B cell (primary cell): ENCODE data around the gene E2F6. TPM values are rescaled to one million over a fixed set of nuclear protein-coding genes. Genes with fewer than 3 reads are reported as not detected.

ENCODE experiments used
- ATAC-seq: fragments of 200-7000 bp; cut with Tn5 transposase; one replicate; pipeline ENCODE4 v1.10.0; 2021; ENCODE audit warnings: low read depth, mild to moderate bottlenecking, moderate number of reproducible peaks, moderate library complexity
- CTCF ChIA-PET: fragments of 350-600 bp; sonication (Branson Sonifier 250); formaldehyde crosslinking; loops from one replicate; lab custom pipeline; 2021; ENCODE audit warnings: antibody characterized with exemption, inconsistent platforms; lab: Charles Lee
- POLR2A ChIA-PET: fragments of 350-600 bp; sonication (Branson Sonifier 250); formaldehyde crosslinking; loops from one replicate; lab custom pipeline; 2021; ENCODE audit warnings: antibody characterized with exemption; lab: Charles Lee
- DNase-seq: peaks from one replicate; pipeline ENCODE4 v3.0.0; 2013
- H2AFZ ChIP-seq: 2 replicates; pipeline ENCODE4 v1.6.1; 2012; ENCODE audit warnings: mild to moderate bottlenecking, low read depth, low read length; ENCODE audit not compliant: insufficient read depth, poor library complexity, severe bottlenecking
- H3K27ac ChIP-seq, 2 donors: 1 replicate in 1 of 2; 2 replicates in 1 of 2; pipeline ENCODE4 v1.5.1; 2012 to 2013; ENCODE audit warnings: low read length in 2 of 2, mild to moderate bottlenecking in 2 of 2, moderate library complexity in 1 of 2
- H3K27me3 ChIP-seq, 4 experiments: fragments of 200-600 bp in 1 of 4; sonication (generic) in 1 of 4; replicated peaks in 1 of 4; 1 replicate in 2 of 4; 2 replicates in 2 of 4; pipeline versions ENCODE4 v1.6.1 to v1.7.0; 2013 to 2016; ENCODE audit warnings: low read length in 3 of 4, mild to moderate bottlenecking in 2 of 4, mixed read lengths in 1 of 4, moderate library complexity in 1 of 4; ENCODE audit not compliant: insufficient read depth in 4 of 4, control insufficient read depth in 3 of 4; ENCODE audit errors: control extremely low read depth in 1 of 4
- H3K36me3 ChIP-seq, 2 experiments: replicated peaks in 1 of 2; 1 replicate in 1 of 2; 2 replicates in 1 of 2; pipeline versions ENCODE4 v1.6.1 to v1.7.1; 2013; ENCODE audit warnings: low read length in 1 of 2; ENCODE audit not compliant: insufficient read depth in 2 of 2, control insufficient read depth in 1 of 2; ENCODE audit errors: control extremely low read depth in 1 of 2, extremely low read depth in 1 of 2
- H3K4me1 ChIP-seq, 2 donors: fragments of 200-600 bp in 1 of 2; sonication (generic) in 1 of 2; 1 replicate in 1 of 2; 2 replicates in 1 of 2; pipeline versions ENCODE4 v1.5.1 to v1.6.1; 2013 to 2017; ENCODE audit warnings: low read length in 2 of 2; ENCODE audit not compliant: control insufficient read depth in 2 of 2, insufficient read depth in 2 of 2
- H3K4me2 ChIP-seq: replicated peaks from 2 replicates; pipeline ENCODE3; 2012; ENCODE audit warnings: mild to moderate bottlenecking, low read depth, low read length; ENCODE audit not compliant: poor library complexity, severe bottlenecking
- H3K4me3 ChIP-seq, 5 experiments: fragments of 200-600 bp in 1 of 5; sonication (generic) in 1 of 5; 1 replicate in 3 of 5; 2 replicates in 2 of 5; pipeline versions ENCODE4 v1.5.1 to v1.7.0; 2011 to 2016; ENCODE audit warnings: low read length in 4 of 5, mild to moderate bottlenecking in 4 of 5, low read depth in 2 of 5, control low read depth in 1 of 5, moderate library complexity in 1 of 5; ENCODE audit not compliant: insufficient read depth in 1 of 5; ENCODE audit errors: control extremely low read depth in 1 of 5, extremely low read depth in 1 of 5
- H3K79me2 ChIP-seq: fragments of 200-600 bp; sonication (generic); one replicate; pipeline ENCODE4 v1.6.0; 2016; ENCODE audit warnings: low read length; ENCODE audit not compliant: control insufficient read depth, insufficient read depth
- H3K9ac ChIP-seq: fragments of 200-600 bp; sonication (generic); 2 replicates; pipeline ENCODE4 v1.6.1; 2017; ENCODE audit warnings: mild to moderate bottlenecking, low read length, moderate library complexity
- H3K9me3 ChIP-seq, 3 donors: one replicate each; pipeline versions ENCODE4 v1.6.1 to v1.7.1; 2013; ENCODE audit warnings: low read length in 2 of 3; ENCODE audit not compliant: control insufficient read depth in 2 of 3, insufficient read depth in 1 of 3; ENCODE audit errors: control extremely low read depth in 1 of 3
- H4K20me1 ChIP-seq: 2 replicates; pipeline ENCODE4 v1.6.0; 2012; ENCODE audit warnings: mild to moderate bottlenecking, low read length; ENCODE audit not compliant: insufficient read depth, control insufficient read depth, poor library complexity, severe bottlenecking
- H3K27ac Mint-ChIP-seq: one replicate; pipeline ENCODE4 v1.8.0; 2021; ENCODE audit warnings: mixed read lengths
- H3K27me3 Mint-ChIP-seq: one replicate; pipeline ENCODE4 v1.8.0; 2021; ENCODE audit warnings: mixed read lengths
- H3K4me1 Mint-ChIP-seq: one replicate; pipeline ENCODE4 v1.8.0; 2021; ENCODE audit warnings: mixed read lengths
- H3K4me3 Mint-ChIP-seq: one replicate; pipeline ENCODE4 v1.8.0; 2021; ENCODE audit warnings: mixed read lengths
- H3K9me3 Mint-ChIP-seq: one replicate; pipeline ENCODE4 v1.8.0; 2022; ENCODE audit warnings: mixed read lengths; ENCODE audit not compliant: insufficient read depth
- EZH2 ChIP-seq: IDR thresholded peaks from 2 replicates; pipeline ENCODE4 v1.6.1; 2012; ENCODE audit warnings: borderline replicate concordance, low read depth, mild to moderate bottlenecking, moderate library complexity, low read length; ENCODE audit not compliant: insufficient read depth, poor library complexity, severe bottlenecking
- WGBS: methylation state at CpG from one replicate; pipeline ENCODE4 v1.1.5; 2013; ENCODE audit warnings: missing lambda C conversion rate; ENCODE audit not compliant: insufficient coverage; 5-methylcytosine and 5-hydroxymethylcytosine counted together
- intact Hi-C: fragments of 100-400 bp; cut with micrococcal nuclease; formaldehyde crosslinking; loops from one replicate; pipeline ENCODE4 v1.10.0; 2022
- polyA plus RNA-seq: library from polyadenylated mRNA; depleted of rRNA; stranded (reverse); fragments of >200 nt; gene quantifications from 2 replicates; pipeline ENCODE4 v1.2.3, GENCODE V29; 2012
- total RNA-seq, 2 donors: library from RNA; stranded (reverse); fragments of 120-200 nt in 1 of 2; gene quantifications; 1 replicate in 1 of 2; 2 replicates in 1 of 2; pipeline versions ENCODE4 v1.2.3 to v1.2.4, GENCODE V29; 2013 to 2022
- TF ChIP-seq, protein P1 (sequence below): fragments of 200-600 bp; IDR thresholded peaks from one replicate; pipeline ENCODE4 v1.8.0; 2022; ENCODE audit warnings: antibody characterized with exemption, mild to moderate bottlenecking

The E2F6 gene
- total and polyA plus RNA-seq, 2 donors (not counting 1 experiment from before 2014, with no cell fraction given) = 2.0 to 10.0 TPM

DNA sequence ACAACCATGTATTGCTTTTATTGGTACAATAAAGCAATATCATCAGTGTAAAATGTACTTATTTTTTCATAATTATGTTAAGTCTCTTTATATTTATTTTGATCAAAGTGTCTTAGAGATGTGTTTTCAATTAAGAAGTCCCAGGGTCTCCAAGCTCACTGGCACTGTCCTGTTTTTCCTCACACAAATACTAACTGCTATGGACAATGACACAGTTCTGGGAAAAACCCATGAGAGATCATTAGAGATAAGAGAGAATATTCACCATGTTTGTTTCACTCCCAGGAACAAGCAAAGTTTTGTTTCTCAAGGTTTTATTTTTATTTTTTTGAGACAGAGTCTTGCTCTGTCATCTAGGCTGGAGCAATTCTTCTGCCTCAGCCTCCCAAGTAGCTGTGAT, 38.7 kb downstream of the E2F6 start:
- H3K27me3 ChIP-seq = no peaks in the 10 kb centered on the region
- Mint-ChIP-seq H3K27me3 (no peaks in the 10 kb centered on the region), H3K27ac (no peak overlapping the region), H3K4me3 (no peak overlapping the region), H3K9me3 (no peaks in the 10 kb centered on the region), H3K4me1 (no peaks in the 10 kb centered on the region)
- no peaks in the 10 kb centered on the region for H3K4me1 ChIP-seq
- H3K79me2 ChIP-seq = no peaks in the 10 kb centered on the region
- ChIA-PET POLR2A (no interaction called here), CTCF (no interaction called here)
- H2AFZ ChIP-seq = no peak overlapping the region
- DNase-seq (no peak), ATAC-seq (no peak)
- TF ChIP-seq, protein P1, sequence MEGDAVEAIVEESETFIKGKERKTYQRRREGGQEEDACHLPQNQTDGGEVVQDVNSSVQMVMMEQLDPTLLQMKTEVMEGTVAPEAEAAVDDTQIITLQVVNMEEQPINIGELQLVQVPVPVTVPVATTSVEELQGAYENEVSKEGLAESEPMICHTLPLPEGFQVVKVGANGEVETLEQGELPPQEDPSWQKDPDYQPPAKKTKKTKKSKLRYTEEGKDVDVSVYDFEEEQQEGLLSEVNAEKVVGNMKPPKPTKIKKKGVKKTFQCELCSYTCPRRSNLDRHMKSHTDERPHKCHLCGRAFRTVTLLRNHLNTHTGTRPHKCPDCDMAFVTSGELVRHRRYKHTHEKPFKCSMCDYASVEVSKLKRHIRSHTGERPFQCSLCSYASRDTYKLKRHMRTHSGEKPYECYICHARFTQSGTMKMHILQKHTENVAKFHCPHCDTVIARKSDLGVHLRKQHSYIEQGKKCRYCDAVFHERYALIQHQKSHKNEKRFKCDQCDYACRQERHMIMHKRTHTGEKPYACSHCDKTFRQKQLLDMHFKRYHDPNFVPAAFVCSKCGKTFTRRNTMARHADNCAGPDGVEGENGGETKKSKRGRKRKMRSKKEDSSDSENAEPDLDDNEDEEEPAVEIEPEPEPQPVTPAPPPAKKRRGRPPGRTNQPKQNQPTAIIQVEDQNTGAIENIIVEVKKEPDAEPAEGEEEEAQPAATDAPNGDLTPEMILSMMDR = no peak
- no peak for TF ChIP-seq EZH2
- H3K36me3 ChIP-seq = no peaks in the 10 kb centered on the region
- H4K20me1 ChIP-seq = no peaks in the 10 kb centered on the region
- no peak overlapping the region for H3K4me3 ChIP-seq
- H3K27ac ChIP-seq = no peak overlapping the region
- no peak overlapping the region for H3K4me2 ChIP-seq
- no peaks in the 10 kb centered on the region for H3K9me3 ChIP-seq
- intact Hi-C loops = no loop called here
- H3K9ac ChIP-seq = no peak overlapping the region

DNA sequence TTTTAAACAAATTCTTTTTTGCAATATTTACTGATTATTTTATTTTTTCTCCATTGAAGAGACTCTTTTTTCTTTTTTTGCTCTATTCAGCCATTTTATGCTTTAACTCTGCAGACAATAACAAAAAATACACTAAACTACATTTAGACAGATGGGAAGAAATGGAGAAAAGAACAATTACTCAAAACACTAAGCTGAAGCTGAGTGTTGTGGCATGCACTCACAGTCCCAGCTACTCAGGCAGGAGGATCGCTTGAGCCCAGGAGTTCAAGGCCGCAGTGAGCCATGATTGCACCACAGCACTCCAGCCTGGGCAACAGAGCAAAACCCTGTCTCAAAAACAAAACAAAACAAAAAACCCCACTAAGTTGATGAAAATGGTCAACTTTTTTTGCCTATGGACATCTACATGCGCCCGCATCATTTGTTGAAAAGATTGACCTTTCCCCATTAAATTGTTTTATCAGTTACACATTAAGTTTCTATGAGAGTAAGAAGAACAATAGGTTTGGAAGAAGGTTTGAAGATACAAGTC, 43.0 kb downstream of the E2F6 start:
- Mint-ChIP-seq H3K27me3 (no peaks in the 10 kb centered on the region), H3K9me3 (peaks cover 2% of the 10 kb centered on the region), H3K27ac (no peak overlapping the region), H3K4me3 (no peak overlapping the region), H3K4me1 (no peaks in the 10 kb centered on the region)
- ATAC-seq (no peak), DNase-seq (no peak)
- Histone ChIP-seq H3K36me3 (no peaks in the 10 kb centered on the region), H3K27me3 (no peaks in the 10 kb centered on the region), H3K27ac (no peak overlapping the region), H3K4me3 (no peak overlapping the region), H3K9me3 (peaks cover 1 to 4% (median 2%) of the 10 kb centered on the region in 3 donors), H2AFZ (no peak overlapping the region), H3K4me1 (no peaks in the 10 kb centered on the region), H3K9ac (no peak overlapping the region), H4K20me1 (no peaks in the 10 kb centered on the region), H3K79me2 (no peaks in the 10 kb centered on the region), H3K4me2 (no peak overlapping the region)
- CTCF ChIA-PET = no interaction called here
- no peak for TF ChIP-seq EZH2
- TF ChIP-seq, protein P1 = no peak
- POLR2A ChIA-PET = no interaction called here
- intact Hi-C loops = no loop called here
- WGBS = 100% methylated on average over 2 of the region's 4 CpGs
